ENCODE results near the gene VIL1. TPM values are rescaled to one million over a fixed set of nuclear protein-coding genes. Genes with fewer than 3 reads are reported as not detected.
A peak's percentile ranks its signal among the peaks of the same experiment; 100 is the strongest.

Gene VIL1
- total RNA-seq, 1 experiment from 2014 or later: not detected

- peaks cover 18% of the 10 kb centered on the region; the same call in 1 of the 2 replicates for H3K36me3 ChIP-seq (ENCODE audit: insufficient read depth, low read length)
- H3K79me2 ChIP-seq (ENCODE audit: low read length): no peaks in the 10 kb centered on the region; the same call in 1 of the 2 replicates
- no peak overlapping the region for H2AFZ ChIP-seq (ENCODE audit: low read length)
- H3K4me2 ChIP-seq (ENCODE audit: low read depth, low read length, poor library complexity, severe bottlenecking): peak overlapping the region; percentile 75
- H3K9me2 ChIP-seq (replicated peaks; ENCODE audit: insufficient read depth, low read length): no peaks in the 10 kb centered on the region
- H4K20me1 ChIP-seq (ENCODE audit: insufficient read depth, low read depth, low read length): no peaks in the 10 kb centered on the region
- H3K4me3 ChIP-seq (ENCODE audit: low read length): peak overlapping the region; percentile 27
- no peaks in the 10 kb centered on the region for H3K27me3 ChIP-seq (ENCODE audit: low read length)
- peak overlapping the region; percentile 89 for H3K27ac ChIP-seq (ENCODE audit: low read length)
- H3K9ac ChIP-seq (ENCODE audit: low read length): peak overlapping the region; percentile 44
- H3K4me1 ChIP-seq (ENCODE audit: low read length): peaks cover 34% of the 10 kb centered on the region
- peak; percentile 77 for DNase-seq
- H3K9me3 ChIP-seq (ENCODE audit: low read length): no peaks in the 10 kb centered on the region
Measured at GRCh38 chr2:218482651-218483050, 63.7 kb downstream of the VIL1 start.

- H3K4me2 ChIP-seq (ENCODE audit: low read depth, low read length, poor library complexity, severe bottlenecking): no peak overlapping the region
- no peak overlapping the region for H3K4me3 ChIP-seq (ENCODE audit: low read length)
- H3K79me2 ChIP-seq (ENCODE audit: low read length): no peaks in the 10 kb centered on the region
- DNase-seq: no peak
- H3K9me3 ChIP-seq (ENCODE audit: low read length): no peaks in the 10 kb centered on the region
- peaks cover 30% of the 10 kb centered on the region for H3K4me1 ChIP-seq (ENCODE audit: low read length)
- H4K20me1 ChIP-seq (ENCODE audit: insufficient read depth, low read depth, low read length): no peaks in the 10 kb centered on the region
- H3K27me3 ChIP-seq (ENCODE audit: low read length): no peaks in the 10 kb centered on the region
- H3K9me2 ChIP-seq (replicated peaks; ENCODE audit: insufficient read depth, low read length): no peaks in the 10 kb centered on the region
- no peak overlapping the region for H3K9ac ChIP-seq (ENCODE audit: low read length)
- no peak overlapping the region for H2AFZ ChIP-seq (ENCODE audit: low read length)
- peaks cover 23% of the 10 kb centered on the region for H3K36me3 ChIP-seq (ENCODE audit: insufficient read depth, low read length)
- H3K27ac ChIP-seq (ENCODE audit: low read length): no peak overlapping the region
Measured at GRCh38 chr2:218485986-218486667, 67.2 kb downstream of the VIL1 start.

GRCh38 chr2:218500501-218501060, 81.7 kb downstream of the VIL1 start:
- Histone ChIP-seq H2AFZ (ENCODE audit: low read length) (no peak overlapping the region), H3K9ac (ENCODE audit: low read length) (no peak overlapping the region), H3K4me1 (ENCODE audit: low read length) (0 out of 2 replicates have a peak, but pooled peaks cover 7% of the 10 kb centered on the region), H3K36me3 (ENCODE audit: insufficient read depth, low read length) (peaks cover 12% of the 10 kb centered on the region; the same call in 1 of the 2 replicates), H3K27ac (ENCODE audit: low read length) (no peak overlapping the region), H3K9me2 (replicated peaks; ENCODE audit: insufficient read depth, low read length) (no peaks in the 10 kb centered on the region), H3K4me2 (ENCODE audit: low read depth, low read length, poor library complexity, severe bottlenecking) (no peak overlapping the region), H3K9me3 (ENCODE audit: low read length) (no peaks in the 10 kb centered on the region), H3K4me3 (ENCODE audit: low read length) (no peak overlapping the region), H3K27me3 (ENCODE audit: low read length) (no peaks in the 10 kb centered on the region), H3K79me2 (ENCODE audit: low read length) (peaks cover 17% of the 10 kb centered on the region), H4K20me1 (ENCODE audit: insufficient read depth, low read depth, low read length) (no peaks in the 10 kb centered on the region)
- DNase-seq: no peak

- no peak overlapping the region for H3K9ac ChIP-seq (ENCODE audit: low read length)
- H4K20me1 ChIP-seq (ENCODE audit: insufficient read depth, low read depth, low read length): no peaks in the 10 kb centered on the region
- H3K79me2 ChIP-seq (ENCODE audit: low read length): peaks cover 17% of the 10 kb centered on the region
- H3K4me3 ChIP-seq (ENCODE audit: low read length): no peak overlapping the region
- 0 out of 2 replicates have a peak, but pooled peaks cover 7% of the 10 kb centered on the region for H3K4me1 ChIP-seq (ENCODE audit: low read length)
- H3K9me3 ChIP-seq (ENCODE audit: low read length): no peaks in the 10 kb centered on the region
- H3K27me3 ChIP-seq (ENCODE audit: low read length): no peaks in the 10 kb centered on the region
- H3K36me3 ChIP-seq (ENCODE audit: insufficient read depth, low read length): peaks cover 8% of the 10 kb centered on the region; the same call in 1 of the 2 replicates
- no peak overlapping the region for H2AFZ ChIP-seq (ENCODE audit: low read length)
- DNase-seq: no peak
- H3K9me2 ChIP-seq (replicated peaks; ENCODE audit: insufficient read depth, low read length): no peaks in the 10 kb centered on the region
- no peak overlapping the region for H3K4me2 ChIP-seq (ENCODE audit: low read depth, low read length, poor library complexity, severe bottlenecking)
- H3K27ac ChIP-seq (ENCODE audit: low read length): no peak overlapping the region
Measured at GRCh38 chr2:218501665-218502064, 82.7 kb downstream of the VIL1 start.

Small RNAs within 50 kb of the gene (small RNA-seq; reads per million reads assigned to genes)
- 182 reads per million, percentile 99 among the genes with 10 or more reads in this experiment for gene MIR26B

Other genes starting within 250 kb of the VIL1 start
- 474 and 568 TPM in 2 replicates for gene ARPC2, start 201.9 kb upstream of the VIL1 start, total RNA-seq (2014; rRNA removed; shearing (Covaris generic); ENCODE audit: low replicate concordance)
- gene GPBAR1, start 158.1 kb upstream of the VIL1 start, total RNA-seq (2014; rRNA removed; shearing (Covaris generic); ENCODE audit: low replicate concordance): 0.29 and 0.82 TPM in 2 replicates
- gene AAMP, start 149.0 kb upstream of the VIL1 start, total RNA-seq (2014; rRNA removed; shearing (Covaris generic); ENCODE audit: low replicate concordance): 77.6 and 204 TPM in 2 replicates
- 26.5 and 60.1 TPM in 2 replicates for gene PNKD, start 148.6 kb upstream of the VIL1 start, total RNA-seq (2014; rRNA removed; shearing (Covaris generic); ENCODE audit: low replicate concordance)
- gene TMBIM1, start 126.6 kb upstream of the VIL1 start, total RNA-seq (2014; rRNA removed; shearing (Covaris generic); ENCODE audit: low replicate concordance): 17.0 and 23.3 TPM in 2 replicates
- not detected in 2 replicates for gene CATIP, start 62.3 kb upstream of the VIL1 start, total RNA-seq (2014; rRNA removed; shearing (Covaris generic); ENCODE audit: low replicate concordance)
- 1.9 TPM in 1 of 2 replicates, not detected in the other for gene SLC11A1, start 36.9 kb upstream of the VIL1 start, total RNA-seq (2014; rRNA removed; shearing (Covaris generic); ENCODE audit: low replicate concordance)
- 46.3 and 72.6 TPM in 2 replicates for gene CTDSP1, start 19.3 kb upstream of the VIL1 start, total RNA-seq (2014; rRNA removed; shearing (Covaris generic); ENCODE audit: low replicate concordance)
- gene USP37, start 149.2 kb downstream of the VIL1 start, total RNA-seq (2014; rRNA removed; shearing (Covaris generic); ENCODE audit: low replicate concordance): 8.9 and 16.9 TPM in 2 replicates
- 50.0 and 74.9 TPM in 2 replicates for gene CNOT9, start 149.7 kb downstream of the VIL1 start, total RNA-seq (2014; rRNA removed; shearing (Covaris generic); ENCODE audit: low replicate concordance)
- gene PLCD4, start 188.8 kb downstream of the VIL1 start, total RNA-seq (2014; rRNA removed; shearing (Covaris generic); ENCODE audit: low replicate concordance): 0.43 TPM in 1 of 2 replicates, not detected in the other
- 21.2 and 21.3 TPM in 2 replicates for gene ZNF142, start 240.5 kb downstream of the VIL1 start, total RNA-seq (2014; rRNA removed; shearing (Covaris generic); ENCODE audit: low replicate concordance)
- 23.5 and 26.2 TPM in 2 replicates for gene BCS1L, start 240.6 kb downstream of the VIL1 start, total RNA-seq (2014; rRNA removed; shearing (Covaris generic); ENCODE audit: low replicate concordance)

Data from Karpas-422 (cell line).